ENCODE measurements around the gene IL32.

Gene IL32

GRCh38 chr16:3035972-3036725, 29.3 kb upstream of the IL32 start:
- no peak overlapping the region for H3K27ac ChIP-seq (ENCODE audit: low read length)
- no peak for TF ChIP-seq EZH2 (IDR thresholded peaks at IDR 0.05; ENCODE audit: borderline replicate concordance, low read depth, low read length, severe bottlenecking)
- no peak for TF ChIP-seq CTCF (IDR thresholded peaks at IDR 0.05; ENCODE audit: borderline replicate concordance, extremely low read depth, low read length, poor library complexity, severe bottlenecking)
- no peaks in the 10 kb centered on the region for H3K4me1 ChIP-seq (ENCODE audit: insufficient read depth, low read length)
- no peak for ATAC-seq (ENCODE audit: insufficient read depth, low read depth)
- no peaks in the 10 kb centered on the region for H3K9me3 ChIP-seq (ENCODE audit: insufficient read depth, low read length, severe bottlenecking)
- peaks cover 16% of the 10 kb centered on the region for H3K27me3 ChIP-seq (ENCODE audit: insufficient read depth, low read length, poor library complexity)
- no peaks in the 10 kb centered on the region for H3K36me3 ChIP-seq (ENCODE audit: insufficient read depth, low read length)
- H3K79me2 ChIP-seq (ENCODE audit: insufficient read depth, low read length), result no peaks in the 10 kb centered on the region
- H2AFZ ChIP-seq (ENCODE audit: low read depth, low read length), result no peak overlapping the region
- H3K4me3 ChIP-seq (ENCODE audit: low read depth in 1 of 2, low read length in 2 of 2), result no peak overlapping the region
- no peaks in the 10 kb centered on the region; the same call in 1 of the 2 replicates for H4K20me1 ChIP-seq (ENCODE audit: insufficient read depth, low read length)
- no peak overlapping the region for H3K4me2 ChIP-seq (ENCODE audit: insufficient read depth, low read length)
- DNase-seq, result no peak
- no peak overlapping the region for H3K9ac ChIP-seq (ENCODE audit: low read depth, low read length)

GRCh38 chr16:3036726-3037315, 28.6 kb upstream of the IL32 start, which contains the start of gene BICDL2:
BICDL2 (minus strand) TSS chr16:3036944; CDS start chr16:3035496, 1,448 bp downstream.
- TF ChIP-seq CTCF (IDR thresholded peaks at IDR 0.05; ENCODE audit: borderline replicate concordance, extremely low read depth, low read length, poor library complexity, severe bottlenecking), result no peak
- no peak for TF ChIP-seq EZH2 (IDR thresholded peaks at IDR 0.05; ENCODE audit: borderline replicate concordance, low read depth, low read length, severe bottlenecking)
- Histone ChIP-seq H3K27me3 (ENCODE audit: insufficient read depth, low read length, poor library complexity) (peaks cover 16% of the 10 kb centered on the region), H2AFZ (ENCODE audit: low read depth, low read length) (no peak within 1 kb of the TSS), H3K79me2 (ENCODE audit: insufficient read depth, low read length) (no peaks in the 10 kb centered on the region), H3K4me1 (ENCODE audit: insufficient read depth, low read length) (no peaks in the 10 kb centered on the region), H3K9ac (ENCODE audit: low read depth, low read length) (no peak within 1 kb of the TSS), H3K9me3 (ENCODE audit: insufficient read depth, low read length, severe bottlenecking) (no peaks in the 10 kb centered on the region), H4K20me1 (ENCODE audit: insufficient read depth, low read length) (no peaks in the 10 kb centered on the region; the same call in 1 of the 2 replicates), H3K27ac (ENCODE audit: low read length) (no peak within 1 kb of the TSS), H3K4me2 (ENCODE audit: insufficient read depth, low read length) (no peak within 1 kb of the TSS), H3K4me3 (ENCODE audit: low read depth in 1 of 2, low read length in 2 of 2) (no peak within 1 kb of the TSS), H3K36me3 (ENCODE audit: insufficient read depth, low read length) (no peaks in the 10 kb centered on the region)
- no peak for ATAC-seq (ENCODE audit: insufficient read depth, low read depth)
- DNase-seq, result no peak

- TF ChIP-seq EZH2 (IDR thresholded peaks at IDR 0.05; ENCODE audit: borderline replicate concordance, low read depth, low read length, severe bottlenecking) (no peak), CTCF (IDR thresholded peaks at IDR 0.05; ENCODE audit: borderline replicate concordance, extremely low read depth, low read length, poor library complexity, severe bottlenecking) (no peak)
- Histone ChIP-seq H3K9ac (ENCODE audit: low read depth, low read length) (no peak overlapping the region), H3K36me3 (ENCODE audit: insufficient read depth, low read length) (no peaks in the 10 kb centered on the region), H3K79me2 (ENCODE audit: insufficient read depth, low read length) (no peaks in the 10 kb centered on the region), H2AFZ (ENCODE audit: low read depth, low read length) (no peak overlapping the region), H3K27me3 (ENCODE audit: insufficient read depth, low read length, poor library complexity) (peaks cover 16% of the 10 kb centered on the region), H3K4me3 (ENCODE audit: low read depth in 1 of 2, low read length in 2 of 2) (no peak overlapping the region), H3K4me2 (ENCODE audit: insufficient read depth, low read length) (no peak overlapping the region), H4K20me1 (ENCODE audit: insufficient read depth, low read length) (no peaks in the 10 kb centered on the region; the same call in 1 of the 2 replicates), H3K27ac (ENCODE audit: low read length) (no peak overlapping the region), H3K9me3 (ENCODE audit: insufficient read depth, low read length, severe bottlenecking) (no peaks in the 10 kb centered on the region), H3K4me1 (ENCODE audit: insufficient read depth, low read length) (no peaks in the 10 kb centered on the region)
- no peak for DNase-seq
- ATAC-seq (ENCODE audit: insufficient read depth, low read depth), result no peak
Observed at GRCh38 chr16:3038256-3038655, 27.2 kb upstream of the IL32 start.
